GM12873 (cell line): ENCODE measurements around the gene NUPR2.

Experiments
- TF ChIP-seq, protein P1 (sequence below): IDR thresholded peaks from 2 replicates; pipeline ENCODE4 v1.5.1; 2012; ENCODE audit warnings: low read depth, mild to moderate bottlenecking, moderate library complexity, low read length, control low read depth; ENCODE audit not compliant: insufficient read depth; ENCODE audit errors: missing control alignments

The NUPR2 gene

DNA sequence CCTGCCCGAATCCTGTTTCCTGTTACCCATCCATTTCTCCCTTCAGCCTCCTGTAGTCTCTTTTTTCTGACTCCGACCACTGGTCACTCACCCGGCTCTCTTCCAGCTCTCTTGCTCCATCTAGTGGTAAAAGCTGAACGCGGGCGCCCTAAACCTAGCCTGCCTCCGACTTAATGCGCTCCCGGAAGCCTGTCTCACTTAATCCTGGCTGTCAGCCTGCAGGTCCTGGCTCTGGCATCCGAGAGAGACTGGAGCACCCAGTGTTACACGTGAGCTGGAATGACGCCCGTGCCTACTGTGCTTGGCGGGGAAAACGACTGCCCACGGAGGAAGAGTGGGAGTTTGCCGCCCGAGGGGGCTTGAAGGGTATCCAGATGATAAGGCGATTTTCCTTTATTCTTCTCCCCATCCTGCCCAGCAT, 41.8 kb downstream of the NUPR2 start:
- TF ChIP-seq, protein P1, sequence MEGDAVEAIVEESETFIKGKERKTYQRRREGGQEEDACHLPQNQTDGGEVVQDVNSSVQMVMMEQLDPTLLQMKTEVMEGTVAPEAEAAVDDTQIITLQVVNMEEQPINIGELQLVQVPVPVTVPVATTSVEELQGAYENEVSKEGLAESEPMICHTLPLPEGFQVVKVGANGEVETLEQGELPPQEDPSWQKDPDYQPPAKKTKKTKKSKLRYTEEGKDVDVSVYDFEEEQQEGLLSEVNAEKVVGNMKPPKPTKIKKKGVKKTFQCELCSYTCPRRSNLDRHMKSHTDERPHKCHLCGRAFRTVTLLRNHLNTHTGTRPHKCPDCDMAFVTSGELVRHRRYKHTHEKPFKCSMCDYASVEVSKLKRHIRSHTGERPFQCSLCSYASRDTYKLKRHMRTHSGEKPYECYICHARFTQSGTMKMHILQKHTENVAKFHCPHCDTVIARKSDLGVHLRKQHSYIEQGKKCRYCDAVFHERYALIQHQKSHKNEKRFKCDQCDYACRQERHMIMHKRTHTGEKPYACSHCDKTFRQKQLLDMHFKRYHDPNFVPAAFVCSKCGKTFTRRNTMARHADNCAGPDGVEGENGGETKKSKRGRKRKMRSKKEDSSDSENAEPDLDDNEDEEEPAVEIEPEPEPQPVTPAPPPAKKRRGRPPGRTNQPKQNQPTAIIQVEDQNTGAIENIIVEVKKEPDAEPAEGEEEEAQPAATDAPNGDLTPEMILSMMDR, result peak; percentile 83
